HG03060 (cell line): ENCODE measurements around the gene TOR1AIP1.

Experiments used
- ATAC-seq: cut with Tn5 transposase; IDR thresholded peaks from one replicate; pipeline ENCODE4 v1.9.1; 2021; ENCODE audit warnings: low read depth, moderate number of reproducible peaks; ENCODE audit not compliant: unreplicated experiment

Gene TOR1AIP1

GRCh38 chr1:179881642-179882252 is 338 bp upstream of the TOR1AIP1 start:
- no peak for ATAC-seq

- ATAC-seq: no peak
Observed at GRCh38 chr1:179883040-179883744, 1.1 kb downstream of the TOR1AIP1 start.

DNA sequence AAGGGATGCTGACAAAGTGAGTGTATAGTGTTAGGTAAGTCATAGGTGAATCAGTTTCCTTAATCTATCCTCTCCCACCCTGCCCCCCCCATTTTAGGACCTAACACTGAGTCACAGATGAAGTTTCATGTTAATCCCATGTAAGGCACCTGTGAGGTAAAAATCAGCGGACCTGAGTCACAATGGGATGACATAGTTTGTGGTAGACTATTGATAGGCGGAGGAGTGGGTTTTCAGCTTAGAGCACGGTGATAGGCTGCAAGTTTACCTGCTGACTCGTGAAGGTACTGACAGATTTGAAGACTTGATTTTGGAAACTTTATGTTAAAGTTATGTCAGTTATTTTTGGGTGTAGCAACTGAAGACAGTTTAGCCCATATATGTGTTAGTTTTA is 1.7 kb downstream of the TOR1AIP1 start:
- no peak for ATAC-seq

DNA sequence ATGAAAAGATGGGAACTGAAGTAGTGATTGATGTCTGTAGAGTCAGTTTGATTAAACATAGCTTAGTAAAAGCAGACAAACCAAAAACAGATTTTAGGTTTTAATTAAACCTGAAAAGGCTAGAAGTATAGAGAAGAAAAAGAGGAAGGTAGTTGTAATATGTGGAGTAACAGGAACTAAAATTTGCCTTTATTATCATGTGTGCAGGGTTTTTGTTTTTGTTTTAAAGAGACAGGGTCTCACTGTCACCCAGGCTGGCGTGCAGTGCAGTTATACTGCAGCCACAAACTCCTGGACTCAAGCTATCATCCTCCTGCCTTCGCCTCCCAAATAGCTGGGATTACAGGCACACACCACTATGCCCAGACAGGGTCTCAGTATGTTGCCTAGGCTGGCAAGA is 6.0 kb downstream of the TOR1AIP1 start:
- no peak for ATAC-seq

GRCh38 chr1:179889589-179889988 is 7.5 kb downstream of the TOR1AIP1 start:
- ATAC-seq: no peak

DNA sequence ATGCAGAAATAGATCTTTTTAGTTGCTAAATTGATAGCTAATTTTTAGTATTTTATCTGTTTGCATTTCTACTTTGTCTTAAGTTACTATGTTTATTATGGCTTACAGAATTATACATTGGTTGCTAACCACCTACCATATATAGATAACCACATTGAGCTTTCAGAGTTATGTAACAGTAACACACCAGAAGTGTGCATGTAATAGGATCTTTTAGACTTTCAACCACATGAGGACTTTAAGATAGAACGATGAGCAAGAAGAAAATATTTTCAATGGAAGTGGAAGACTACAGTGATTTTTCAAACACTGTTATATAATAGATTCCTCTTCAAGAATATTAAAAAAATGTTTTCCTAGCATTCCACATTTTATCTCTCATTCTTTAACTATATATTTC is 28.8 kb downstream of the TOR1AIP1 start:
- no peak for ATAC-seq

DNA sequence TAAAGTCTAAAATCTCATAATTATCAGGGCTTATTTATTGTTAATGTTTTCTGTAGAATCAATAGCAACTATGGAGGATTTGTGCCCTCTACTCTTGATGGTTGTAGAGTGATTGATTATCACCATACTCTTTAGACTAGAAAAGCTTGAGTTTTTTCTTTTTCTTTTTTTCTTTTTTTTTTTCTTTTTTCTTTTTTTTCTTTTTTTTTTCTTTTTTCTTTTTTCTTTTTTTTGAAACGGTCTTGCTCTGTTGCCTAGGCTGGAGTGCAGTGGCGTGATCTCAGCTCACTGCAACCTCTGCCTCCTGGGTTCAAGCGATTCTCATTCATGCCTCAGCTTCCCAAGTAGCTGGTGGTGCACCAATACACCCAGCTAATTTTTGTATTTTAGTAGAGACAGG is 29.7 kb downstream of the TOR1AIP1 start:
- no peak for ATAC-seq

GRCh38 chr1:179917601-179918429 is 35.7 kb downstream of the TOR1AIP1 start:
- ATAC-seq: no peak

DNA sequence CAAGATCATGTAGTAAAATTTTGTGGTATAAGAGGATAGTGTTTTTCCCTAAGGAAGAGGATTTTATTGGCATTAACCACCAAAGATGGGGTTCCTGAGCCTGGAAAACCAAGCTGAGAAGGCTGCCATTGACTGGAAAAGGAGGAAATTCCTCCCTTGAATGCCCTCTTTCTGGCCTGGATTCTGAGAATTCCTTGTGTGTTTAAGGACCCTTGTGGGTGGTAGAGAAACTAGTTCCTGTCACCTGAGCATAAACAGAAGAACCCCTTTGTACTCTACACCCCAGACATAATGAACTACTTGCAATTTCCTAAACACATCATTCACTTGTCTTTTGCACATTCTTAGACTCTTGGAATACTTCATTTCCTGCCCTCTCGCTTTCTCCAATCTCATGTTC is 39.4 kb downstream of the TOR1AIP1 start:
- ATAC-seq: no peak

DNA sequence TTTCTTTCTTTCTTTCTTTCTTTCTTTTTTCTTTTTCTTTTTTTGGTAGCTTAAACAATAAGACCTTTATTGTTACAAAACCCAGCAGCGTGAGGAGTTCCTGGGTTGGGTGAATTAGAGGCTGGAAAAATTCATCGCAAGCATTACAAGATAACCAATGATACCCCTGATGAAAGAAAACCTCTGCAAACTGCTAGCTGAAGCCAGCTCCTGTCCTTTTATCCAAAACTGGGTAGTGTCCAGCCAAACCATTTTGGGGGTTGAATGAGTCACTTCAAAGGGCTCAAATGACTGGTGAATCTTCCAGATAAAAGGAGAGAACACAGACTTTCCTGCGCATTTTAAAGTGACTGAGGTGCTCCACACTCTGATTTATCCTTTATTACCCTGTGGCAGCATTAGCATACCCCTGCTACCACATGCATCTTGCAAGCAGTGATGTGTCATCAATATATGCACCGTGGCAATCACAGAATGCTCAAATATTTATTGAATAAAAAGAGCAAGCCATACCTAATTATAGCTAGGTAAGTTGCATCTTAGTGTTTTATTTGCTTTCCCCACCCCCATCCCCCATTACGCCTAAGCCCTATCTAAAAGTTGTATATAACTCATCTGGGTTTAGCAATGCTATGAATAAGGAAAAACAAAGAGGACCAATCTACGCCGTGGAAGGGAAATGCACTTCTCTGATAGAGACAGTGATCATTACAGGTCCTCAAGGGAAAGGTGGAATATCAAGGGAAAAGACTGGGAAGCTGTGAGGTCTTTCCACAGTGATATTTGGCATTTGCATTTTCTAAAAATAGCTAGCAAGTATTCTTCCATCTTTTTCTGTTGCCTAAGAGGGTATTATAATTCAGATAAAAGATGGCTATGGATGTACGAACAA is 40.1 kb downstream of the TOR1AIP1 start:
- ATAC-seq: no peak

GRCh38 chr1:179923029-179923428 is 40.9 kb downstream of the TOR1AIP1 start:
- ATAC-seq: no peak

DNA sequence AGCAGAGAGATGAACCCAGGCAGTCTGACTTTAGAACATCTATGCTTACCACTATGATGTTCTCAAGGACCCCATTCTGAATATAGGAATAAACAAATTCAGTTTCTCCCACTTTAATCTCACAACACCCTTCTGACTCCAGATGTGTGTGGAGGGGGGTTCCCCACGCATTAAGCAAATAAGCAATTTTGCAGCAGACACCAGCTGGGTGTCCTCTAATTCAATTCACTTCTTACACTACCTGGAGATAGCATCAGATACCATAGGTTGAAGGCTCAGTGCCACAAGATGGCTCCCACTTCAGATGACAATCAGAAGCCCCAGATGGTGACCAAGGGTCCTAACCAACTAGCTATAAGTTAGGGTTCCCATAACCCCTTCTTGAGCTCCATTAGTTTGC is 42.2 kb downstream of the TOR1AIP1 start:
- ATAC-seq: no peak

DNA sequence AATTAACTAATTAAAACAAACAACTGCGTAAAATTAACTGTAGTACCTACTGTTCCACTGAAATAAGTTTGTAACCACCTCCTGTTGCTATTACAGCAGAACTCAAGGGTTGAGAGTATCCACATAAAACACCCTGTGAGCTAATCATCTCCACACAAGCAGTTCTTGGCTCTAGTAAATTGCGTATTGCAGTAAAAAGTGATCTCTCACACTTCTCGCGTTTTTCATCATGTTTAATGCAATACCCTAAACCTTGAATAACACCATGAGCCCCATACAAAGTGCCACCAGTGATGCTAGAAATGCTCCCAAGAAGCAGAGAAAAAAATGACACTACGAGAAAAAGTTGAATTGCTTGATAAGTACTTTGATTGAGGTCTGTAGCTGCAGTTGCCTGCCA is 43.2 kb downstream of the TOR1AIP1 start:
- ATAC-seq: no peak

GRCh38 chr1:179925922-179926849 is 44.1 kb downstream of the TOR1AIP1 start:
- no peak for ATAC-seq

GRCh38 chr1:179926850-179927205 is 44.7 kb downstream of the TOR1AIP1 start:
- no peak for ATAC-seq

GRCh38 chr1:179929955-179930798 is 48.1 kb downstream of the TOR1AIP1 start:
- ATAC-seq: no peak

GRCh38 chr1:179930867-179931266 is 48.8 kb downstream of the TOR1AIP1 start:
- ATAC-seq: no peak

- no peak for ATAC-seq
Observed at GRCh38 chr1:179933219-179933618, 51.1 kb downstream of the TOR1AIP1 start.
